GM23248 (cell line): ENCODE results near the gene FRMPD4. TPM values are rescaled to one million over a fixed set of nuclear protein-coding genes. Genes with fewer than 3 reads are reported as not detected.

Experiments used
- DNase-seq: peaks from one replicate; pipeline ENCODE4 v3.0.0-alpha.2; 2015
- H2AFZ ChIP-seq: fragments of 200-600 bp; sonication (generic); 2 replicates; pipeline ENCODE4 v1.6.1; 2016; ENCODE audit warnings: antibody characterized with exemption
- H3F3A ChIP-seq: fragments of 200-600 bp; sonication (generic); 2 replicates; pipeline ENCODE4 v1.6.1; 2016; ENCODE audit warnings: mild to moderate bottlenecking, antibody characterized with exemption, mixed run types; ENCODE audit not compliant: insufficient read depth
- H3K27ac ChIP-seq: fragments of 200-600 bp; sonication (generic); 2 replicates; pipeline ENCODE4 v1.5.1; 2016; ENCODE audit warnings: mild to moderate bottlenecking
- H3K27me3 ChIP-seq: fragments of 200-600 bp; sonication (generic); replicated peaks from 2 replicates; pipeline ENCODE4 v1.6.1; 2016; ENCODE audit warnings: mild to moderate bottlenecking; ENCODE audit not compliant: insufficient read depth
- H3K36me3 ChIP-seq: fragments of 200-600 bp; sonication (generic); 2 replicates; pipeline ENCODE4 v1.6.1; 2016; ENCODE audit warnings: low read depth, mild to moderate bottlenecking
- H3K4me1 ChIP-seq: fragments of 200-600 bp; sonication (generic); 2 replicates; pipeline ENCODE4 v1.6.1; 2016; ENCODE audit warnings: mild to moderate bottlenecking; ENCODE audit not compliant: insufficient read depth
- H3K4me2 ChIP-seq: fragments of 200-600 bp; sonication (generic); one replicate; pipeline ENCODE4 v1.6.1; 2016; ENCODE audit warnings: mild to moderate bottlenecking; ENCODE audit not compliant: unreplicated experiment
- H3K4me3 ChIP-seq: fragments of 200-600 bp; sonication (generic); 2 replicates; pipeline ENCODE4 v1.5.1; 2016; ENCODE audit warnings: mild to moderate bottlenecking
- H3K79me2 ChIP-seq: fragments of 200-600 bp; sonication (generic); 2 replicates; pipeline ENCODE4 v1.6.1; 2016; ENCODE audit warnings: mild to moderate bottlenecking; ENCODE audit not compliant: insufficient read depth
- H3K9ac ChIP-seq: fragments of 200-600 bp; sonication (generic); 2 replicates; pipeline ENCODE4 v1.6.1; 2016; ENCODE audit warnings: mild to moderate bottlenecking
- H3K9me2 ChIP-seq: fragments of 200-600 bp; sonication (generic); 2 replicates; pipeline ENCODE4 v1.6.1; 2016; ENCODE audit warnings: mixed run types, mild to moderate bottlenecking, moderate library complexity; ENCODE audit not compliant: insufficient read depth
- H3K9me3 ChIP-seq: fragments of 200-600 bp; sonication (generic); one replicate; pipeline ENCODE4 v1.6.1; 2017; ENCODE audit warnings: low read depth
- H4K20me1 ChIP-seq: fragments of 200-600 bp; sonication (generic); 2 replicates; pipeline ENCODE4 v1.6.0; 2016; ENCODE audit not compliant: insufficient read depth
- EZH2 ChIP-seq: fragments of 200-600 bp; sonication (generic); IDR thresholded peaks from 2 replicates; pipeline ENCODE4 v1.6.1; 2018; ENCODE audit warnings: antibody characterized with exemption, mild to moderate bottlenecking; ENCODE audit not compliant: insufficient read depth, poor library complexity, severe bottlenecking
- EZH2phosphoT487 ChIP-seq: fragments of 200-600 bp; sonication (generic); IDR thresholded peaks from 2 replicates; pipeline ENCODE4 v1.6.1; 2018; ENCODE audit warnings: antibody characterized with exemption, moderate library complexity, mild to moderate bottlenecking, low read depth; ENCODE audit not compliant: insufficient read depth
- whole genome bisulfite sequencing, 2 experiments: methylation state at CpG; one replicate each; pipeline ENCODE4 v1.1.6; 2015 to 2017; ENCODE audit warnings: low lambda C conversion rate in 2 of 2, low coverage in 1 of 2; ENCODE audit errors: missing lambda C conversion rate in 2 of 2; 5-methylcytosine and 5-hydroxymethylcytosine counted together
- in situ Hi-C: fragments of 300-500 bp; cut with MboI; formaldehyde crosslinking; loops from 2 replicates; pipeline ENCODE4 v1.15.0; 2020
- polyA plus RNA-seq: library from polyadenylated mRNA; unstranded; fragments of >200 nt; fragmentation: Nextera tagmentation; extraction: Ambion mirVana; gene quantifications from 2 replicates; pipeline ENCODE4 v1.2.1, GENCODE V29; 2016
- total RNA-seq: library from RNA; depleted of rRNA; stranded (reverse); fragments of >200 nt; shearing (Covaris generic); gene quantifications from 2 replicates; pipeline ENCODE4 v1.2.3, GENCODE V29; 2014

Gene FRMPD4
- total and polyA plus RNA-seq, 2 experiments from 2014 or later: 0.04 TPM; not detected in 1

DNA sequence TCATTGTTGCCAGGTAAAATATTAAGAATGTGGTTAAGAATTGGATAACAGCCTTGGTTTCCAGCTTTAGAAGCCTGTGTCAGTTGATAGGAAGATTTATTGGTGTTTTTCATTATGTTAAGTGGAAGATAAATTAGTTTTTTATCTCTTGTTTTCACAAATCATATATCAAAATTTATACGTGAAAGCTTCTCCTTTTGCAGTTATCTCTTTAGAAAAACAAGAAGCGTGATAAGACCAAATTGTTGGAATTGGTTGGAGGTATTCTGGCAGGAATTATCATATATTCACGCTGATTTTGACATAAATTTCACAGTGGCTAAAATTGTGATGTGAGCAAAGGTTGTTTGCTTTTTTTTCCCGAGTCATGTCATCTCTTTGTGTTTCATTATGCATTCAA, 90.6 kb downstream of the FRMPD4 start:
- no peaks in the 10 kb centered on the region for H4K20me1 ChIP-seq
- H3K9ac ChIP-seq: no peak overlapping the region
- H3K27me3 ChIP-seq: no peaks in the 10 kb centered on the region
- no peaks in the 10 kb centered on the region for H3K9me3 ChIP-seq
- no peak overlapping the region for H3K4me2 ChIP-seq
- TF ChIP-seq EZH2phosphoT487 (no peak), EZH2 (no peak)
- no peak overlapping the region for H2AFZ ChIP-seq
- in situ Hi-C loops: no loop called here
- H3F3A ChIP-seq: no peaks in the 10 kb centered on the region
- 15 to 16% methylated on average over 4 of the region's 4 CpGs for WGBS, 2 experiments
- H3K9me2 ChIP-seq: no peaks in the 10 kb centered on the region
- H3K27ac ChIP-seq: no peak overlapping the region
- no peak overlapping the region for H3K4me3 ChIP-seq
- DNase-seq: no peak
- H3K36me3 ChIP-seq: no peaks in the 10 kb centered on the region
- no peaks in the 10 kb centered on the region for H3K4me1 ChIP-seq
- no peaks in the 10 kb centered on the region for H3K79me2 ChIP-seq

DNA sequence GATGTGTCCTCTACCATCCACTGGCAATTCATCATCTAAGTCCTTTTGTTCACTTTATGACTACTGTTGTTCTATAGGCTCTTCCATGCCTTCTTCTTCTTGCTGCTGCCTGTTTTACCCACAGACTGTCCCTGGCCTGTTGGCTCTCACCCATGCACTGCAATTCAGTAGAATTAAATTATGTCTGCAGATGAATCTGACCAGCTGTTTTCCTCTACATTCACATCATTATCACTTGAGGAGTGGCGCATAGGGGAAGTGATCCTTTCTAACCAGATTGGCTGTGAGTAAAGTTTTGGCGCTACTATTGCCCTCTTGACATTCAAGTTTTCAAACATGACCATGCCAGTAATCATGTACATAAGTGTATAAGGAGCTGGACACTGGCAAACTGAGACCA, 91.7 kb downstream of the FRMPD4 start:
- H3K79me2 ChIP-seq: no peaks in the 10 kb centered on the region
- H2AFZ ChIP-seq: no peak overlapping the region
- H3F3A ChIP-seq: no peaks in the 10 kb centered on the region
- no peak for DNase-seq
- H3K9me2 ChIP-seq: no peaks in the 10 kb centered on the region
- no peaks in the 10 kb centered on the region for H3K36me3 ChIP-seq
- no peak overlapping the region for H3K27ac ChIP-seq
- no peak overlapping the region for H3K4me2 ChIP-seq
- H3K27me3 ChIP-seq: no peaks in the 10 kb centered on the region
- H3K4me3 ChIP-seq: no peak overlapping the region
- WGBS, 2 experiments: 45 to 61% methylated on average over 2 of the region's 2 CpGs
- H4K20me1 ChIP-seq: no peaks in the 10 kb centered on the region
- in situ Hi-C loops: no loop called here
- no peaks in the 10 kb centered on the region for H3K4me1 ChIP-seq
- no peak overlapping the region for H3K9ac ChIP-seq
- TF ChIP-seq EZH2phosphoT487 (no peak), EZH2 (no peak)
- no peaks in the 10 kb centered on the region for H3K9me3 ChIP-seq

DNA sequence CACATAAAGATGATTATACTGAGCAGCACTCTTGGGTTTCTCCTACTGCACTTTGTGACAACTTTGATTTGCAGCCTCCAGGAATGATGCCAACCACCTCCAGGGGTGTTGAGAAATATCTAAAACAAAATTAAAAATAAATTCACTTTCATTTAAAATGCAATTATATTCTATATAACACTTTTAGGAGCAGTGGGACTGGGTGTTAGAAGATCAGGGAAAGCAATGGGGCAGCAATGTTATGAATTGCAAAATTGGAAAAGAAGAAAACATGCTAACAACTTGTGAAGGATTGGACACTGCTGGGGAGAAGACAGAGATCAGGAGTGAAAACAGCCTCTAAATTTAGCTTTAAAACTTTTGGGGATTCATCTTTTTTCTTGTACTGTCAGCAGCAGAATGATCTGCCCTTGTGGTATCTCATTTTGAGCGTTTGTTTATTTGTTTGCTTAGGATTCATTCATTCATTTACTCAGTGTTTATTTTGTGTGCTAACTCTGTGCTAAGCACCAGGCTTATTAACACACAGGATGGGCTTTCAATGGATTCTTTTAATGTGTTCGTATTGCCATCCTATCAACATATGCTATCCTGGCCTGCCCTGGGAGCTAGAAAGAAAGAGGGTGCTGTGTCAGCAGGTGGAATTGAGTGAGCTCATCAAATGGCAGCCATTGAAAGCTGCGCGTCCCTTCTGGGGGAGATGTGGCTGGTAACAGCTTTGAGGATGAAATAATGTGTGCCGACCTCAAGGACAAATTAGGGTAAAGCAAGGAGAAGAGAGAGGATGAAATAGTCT, 96.5 kb downstream of the FRMPD4 start:
- in situ Hi-C loops: no loop called here
- Histone ChIP-seq H4K20me1 (no peaks in the 10 kb centered on the region), H3F3A (no peaks in the 10 kb centered on the region), H3K9me3 (no peaks in the 10 kb centered on the region), H3K27ac (no peak overlapping the region), H3K9ac (no peak overlapping the region), H3K4me2 (no peak overlapping the region), H3K4me3 (no peak overlapping the region), H3K27me3 (no peaks in the 10 kb centered on the region), H3K36me3 (no peaks in the 10 kb centered on the region), H2AFZ (no peak overlapping the region), H3K4me1 (no peaks in the 10 kb centered on the region), H3K9me2 (no peaks in the 10 kb centered on the region), H3K79me2 (no peaks in the 10 kb centered on the region)
- TF ChIP-seq EZH2: no peak
- no peak for TF ChIP-seq EZH2phosphoT487
- WGBS, 2 experiments: 6 to 38% methylated on average over 2 to 5 of the region's 5 CpGs
- no peak for DNase-seq

DNA sequence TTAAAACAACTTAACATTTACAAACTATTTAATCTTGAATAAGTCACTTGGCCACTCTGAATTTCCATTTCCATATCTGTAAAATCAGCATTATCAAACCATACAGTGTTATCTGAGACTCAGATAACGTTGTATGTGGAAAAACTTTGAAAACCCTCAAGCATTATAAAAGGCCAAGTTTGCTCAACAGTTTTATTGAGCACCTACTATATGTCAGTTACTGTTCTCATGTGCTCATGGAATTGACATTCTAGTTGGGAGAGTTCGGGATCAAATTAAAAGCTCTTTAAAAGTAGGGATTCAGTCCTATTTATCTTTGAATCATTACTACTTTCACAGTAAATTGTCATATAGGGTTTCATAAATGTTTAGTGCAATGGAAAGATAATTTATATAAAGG, 97.9 kb downstream of the FRMPD4 start:
- WGBS, 2 experiments: 17 to 18% methylated on average over 2 of the region's 2 CpGs
- TF ChIP-seq EZH2 (no peak), EZH2phosphoT487 (no peak)
- no peak overlapping the region for H3K4me2 ChIP-seq
- no peaks in the 10 kb centered on the region for H3K36me3 ChIP-seq
- no peak overlapping the region for H3K9ac ChIP-seq
- no peaks in the 10 kb centered on the region for H3K9me2 ChIP-seq
- no peak overlapping the region for H3K4me3 ChIP-seq
- no peaks in the 10 kb centered on the region for H3K27me3 ChIP-seq
- in situ Hi-C loops: no loop called here
- H3K27ac ChIP-seq: no peak overlapping the region
- H3F3A ChIP-seq: no peaks in the 10 kb centered on the region
- no peaks in the 10 kb centered on the region for H3K4me1 ChIP-seq
- H4K20me1 ChIP-seq: no peaks in the 10 kb centered on the region
- DNase-seq: no peak
- no peaks in the 10 kb centered on the region for H3K79me2 ChIP-seq
- no peak overlapping the region for H2AFZ ChIP-seq
- H3K9me3 ChIP-seq: no peaks in the 10 kb centered on the region
